Spinal cord (tissue), 10 donors: ENCODE measurements around the gene TTC29. TPM values are rescaled to one million over a fixed set of nuclear protein-coding genes. Genes with fewer than 3 reads are reported as not detected.
A peak's percentile ranks its signal among the peaks of the same experiment; 100 is the strongest.
"Not testable (repeated sequence)": the region's sequence is repeated elsewhere in the genome, so short reads cannot be mapped to it uniquely, and the experiment has no call there.

Experiments
- DNase-seq, 6 donors: peaks; one replicate each; pipeline versions ENCODE4 v3.0.0 to v3.0.0-alpha.2; 2013 to 2015; ENCODE audit warnings: low spot score in 6 of 6, low read depth in 4 of 6
- H3K27ac ChIP-seq: one replicate; pipeline ENCODE4 v1.5.1; 2013; ENCODE audit warnings: low read depth, low read length, control low read depth
- H3K27me3 ChIP-seq: one replicate; pipeline ENCODE4 v1.6.1; 2013; ENCODE audit warnings: low read length; ENCODE audit not compliant: control insufficient read depth, insufficient read depth
- H3K36me3 ChIP-seq: one replicate; pipeline ENCODE4 v1.6.1; 2013; ENCODE audit warnings: low read length; ENCODE audit not compliant: control insufficient read depth, insufficient read depth
- H3K4me1 ChIP-seq: one replicate; pipeline ENCODE4 v1.6.1; 2013; ENCODE audit warnings: low read length; ENCODE audit not compliant: control insufficient read depth, insufficient read depth
- H3K4me3 ChIP-seq: one replicate; pipeline ENCODE4 v1.5.1; 2013; ENCODE audit warnings: low read depth, low read length, control low read depth
- H3K9me3 ChIP-seq: one replicate; pipeline ENCODE4 v1.6.1; 2013; ENCODE audit warnings: low read length; ENCODE audit not compliant: control insufficient read depth, insufficient read depth
- WGBS: methylation state at CpG from one replicate; pipeline ENCODE4 v1.1.5; 2013; ENCODE audit warnings: missing lambda C conversion rate; ENCODE audit not compliant: insufficient coverage; 5-methylcytosine and 5-hydroxymethylcytosine counted together
- polyA plus RNA-seq, 2 donors: library from polyadenylated mRNA; unstranded; fragments of 120-200 nt; gene quantifications; one replicate each; pipeline ENCODE4 v1.2.1, GENCODE V29; 2013; ENCODE audit not compliant: insufficient read length in 2 of 2
- total RNA-seq, 2 donors: library from RNA; depleted of rRNA in 1 of 2; stranded (reverse); fragments of 120-200 nt in 1 of 2; fragments of >200 nt in 1 of 2; gene quantifications; one replicate each; pipeline versions ENCODE4 v1.2.3 to v1.2.4, GENCODE V29; 2013 to 2014
- donor health status: healthy.

Gene TTC29
- total and polyA plus RNA-seq, 4 donors = 1.7 to 5.2 (median 2.8) TPM

- H3K9me3 ChIP-seq = no peaks in the 10 kb centered on the region
- no peaks in the 10 kb centered on the region for H3K27me3 ChIP-seq
- H3K4me1 ChIP-seq = no peaks in the 10 kb centered on the region
- H3K27ac ChIP-seq = no peak overlapping the region
- 19% methylated on average over 2 of the region's 3 CpGs for WGBS
- DNase-seq = peak in 2 of 6 donors; percentile 4 to 21
- H3K36me3 ChIP-seq = no peaks in the 10 kb centered on the region
- H3K4me3 ChIP-seq = no peak overlapping the region
Measured at GRCh38 chr4:146787731-146788130, 157.9 kb downstream of the TTC29 start.

GRCh38 chr4:146776691-146777090 is 169.0 kb downstream of the TTC29 start:
- Histone ChIP-seq H3K4me3 (no peak overlapping the region), H3K27me3 (no peaks in the 10 kb centered on the region), H3K4me1 (no peaks in the 10 kb centered on the region), H3K9me3 (no peaks in the 10 kb centered on the region), H3K36me3 (no peaks in the 10 kb centered on the region), H3K27ac (no peak overlapping the region)
- 97% methylated on average over 8 of the region's 8 CpGs for WGBS
- DNase-seq = no peak

- no peak for DNase-seq
- no CpG with 5 or more reads among the region's 2 CpGs for WGBS
- Histone ChIP-seq H3K4me1 (no peaks in the 10 kb centered on the region), H3K36me3 (no peaks in the 10 kb centered on the region), H3K9me3 (no peaks in the 10 kb centered on the region), H3K27ac (no peak overlapping the region), H3K27me3 (no peaks in the 10 kb centered on the region), H3K4me3 (no peak overlapping the region)
Measured at GRCh38 chr4:146763560-146763959, 182.1 kb downstream of the TTC29 start.

- no CpG with 5 or more reads among the region's 2 CpGs for WGBS
Measured at GRCh38 chr4:146762016-146762415, 183.6 kb downstream of the TTC29 start.

GRCh38 chr4:146742416-146742815 is 203.2 kb downstream of the TTC29 start:
- H3K27ac ChIP-seq = no peak overlapping the region
- H3K4me3 ChIP-seq = no peak overlapping the region
- no peaks in the 10 kb centered on the region for H3K4me1 ChIP-seq
- no peaks in the 10 kb centered on the region for H3K27me3 ChIP-seq
- H3K9me3 ChIP-seq = no peaks in the 10 kb centered on the region
- no peaks in the 10 kb centered on the region for H3K36me3 ChIP-seq
- DNase-seq = peak in 2 of 6 donors; percentile 10 to 11
- WGBS = 80% methylated on average over 1 of the region's 2 CpGs

More at GRCh38 chr4:146762016-146762415, 183.6 kb downstream of the TTC29 start:
- peak in 2 of 6 donors; percentile 38 to 41 for DNase-seq
- Histone ChIP-seq H3K27ac (no peak overlapping the region), H3K36me3 (no peaks in the 10 kb centered on the region), H3K9me3 (no peaks in the 10 kb centered on the region), H3K4me3 (no peak overlapping the region), H3K4me1 (no peaks in the 10 kb centered on the region), H3K27me3 (no peaks in the 10 kb centered on the region)

- H3K4me3 ChIP-seq = no peak overlapping the region
- no peak overlapping the region for H3K27ac ChIP-seq
- no peaks in the 10 kb centered on the region for H3K4me1 ChIP-seq
- H3K36me3 ChIP-seq = no peaks in the 10 kb centered on the region
- DNase-seq = no peak
- no CpG with 5 or more reads among the region's 3 CpGs for WGBS
- no peaks in the 10 kb centered on the region for H3K27me3 ChIP-seq
- H3K9me3 ChIP-seq = no peaks in the 10 kb centered on the region
Measured at GRCh38 chr4:146739182-146739581, 206.5 kb downstream of the TTC29 start.

GRCh38 chr4:146723519-146723918 is 222.1 kb downstream of the TTC29 start:
- not testable (repeated sequence) for H3K36me3 ChIP-seq, H3K4me1 ChIP-seq, H3K4me3 ChIP-seq, H3K9me3 ChIP-seq, H3K27me3 ChIP-seq, H3K27ac ChIP-seq, DNase-seq
- no CpG with 5 or more reads among the region's 1 CpG for WGBS

- Histone ChIP-seq H3K4me1 (no peaks in the 10 kb centered on the region), H3K27me3 (no peaks in the 10 kb centered on the region), H3K9me3 (no peaks in the 10 kb centered on the region), H3K4me3 (no peak overlapping the region), H3K27ac (no peak overlapping the region), H3K36me3 (no peaks in the 10 kb centered on the region)
- WGBS = no CpG with 5 or more reads among the region's 3 CpGs
- no peak for DNase-seq
Measured at GRCh38 chr4:146709956-146710355, 235.7 kb downstream of the TTC29 start.

- H3K27ac ChIP-seq = no peak overlapping the region
- WGBS = 100% methylated on average over 2 of the region's 8 CpGs
- no peaks in the 10 kb centered on the region for H3K36me3 ChIP-seq
Measured at GRCh38 chr4:146699910-146700309, 245.8 kb downstream of the TTC29 start.

GRCh38 chr4:146674829-146675570 is 270.7 kb downstream of the TTC29 start:
- no peak for DNase-seq
- Histone ChIP-seq H3K9me3 (no peaks in the 10 kb centered on the region), H3K27ac (no peak overlapping the region), H3K27me3 (no peaks in the 10 kb centered on the region), H3K4me1 (no peaks in the 10 kb centered on the region), H3K4me3 (no peak overlapping the region), H3K36me3 (no peaks in the 10 kb centered on the region)
- whole genome bisulfite sequencing = 50% methylated on average over 1 of the region's 2 CpGs

More at GRCh38 chr4:146699910-146700309, 245.8 kb downstream of the TTC29 start:
- H3K4me1 ChIP-seq = no peaks in the 10 kb centered on the region
- no peaks in the 10 kb centered on the region for H3K9me3 ChIP-seq
- no peak overlapping the region for H3K4me3 ChIP-seq
- DNase-seq = no peak
- no peaks in the 10 kb centered on the region for H3K27me3 ChIP-seq
